ENCODE results near the gene ZSCAN25.
"Not testable (repeated sequence)": the region's sequence is repeated elsewhere in the genome, so short reads cannot be mapped to it uniquely, and the experiment has no call there.

Gene ZSCAN25

DNA sequence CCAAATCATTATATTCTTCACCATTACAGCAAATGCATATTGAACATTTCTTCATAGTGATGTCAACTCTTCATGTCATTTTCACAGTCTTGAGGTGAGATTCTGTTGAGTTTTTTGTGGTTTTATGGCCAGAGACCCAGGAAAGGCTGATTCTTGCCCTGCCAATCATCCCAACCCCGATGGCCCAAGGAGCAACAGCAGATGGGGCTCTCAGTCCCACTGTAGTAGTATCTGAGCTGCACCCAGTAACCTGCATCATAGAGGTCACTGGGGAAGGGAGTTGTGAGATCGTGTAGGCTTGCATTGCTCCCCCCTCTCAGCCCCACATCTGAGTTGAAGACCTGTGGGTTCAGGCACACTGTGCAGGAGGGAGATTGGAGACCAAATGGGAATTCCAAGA lies 26.7 kb downstream of the ZSCAN25 start:
- TF ChIP-seq, protein P1, sequence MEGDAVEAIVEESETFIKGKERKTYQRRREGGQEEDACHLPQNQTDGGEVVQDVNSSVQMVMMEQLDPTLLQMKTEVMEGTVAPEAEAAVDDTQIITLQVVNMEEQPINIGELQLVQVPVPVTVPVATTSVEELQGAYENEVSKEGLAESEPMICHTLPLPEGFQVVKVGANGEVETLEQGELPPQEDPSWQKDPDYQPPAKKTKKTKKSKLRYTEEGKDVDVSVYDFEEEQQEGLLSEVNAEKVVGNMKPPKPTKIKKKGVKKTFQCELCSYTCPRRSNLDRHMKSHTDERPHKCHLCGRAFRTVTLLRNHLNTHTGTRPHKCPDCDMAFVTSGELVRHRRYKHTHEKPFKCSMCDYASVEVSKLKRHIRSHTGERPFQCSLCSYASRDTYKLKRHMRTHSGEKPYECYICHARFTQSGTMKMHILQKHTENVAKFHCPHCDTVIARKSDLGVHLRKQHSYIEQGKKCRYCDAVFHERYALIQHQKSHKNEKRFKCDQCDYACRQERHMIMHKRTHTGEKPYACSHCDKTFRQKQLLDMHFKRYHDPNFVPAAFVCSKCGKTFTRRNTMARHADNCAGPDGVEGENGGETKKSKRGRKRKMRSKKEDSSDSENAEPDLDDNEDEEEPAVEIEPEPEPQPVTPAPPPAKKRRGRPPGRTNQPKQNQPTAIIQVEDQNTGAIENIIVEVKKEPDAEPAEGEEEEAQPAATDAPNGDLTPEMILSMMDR (IDR thresholded peaks at IDR 0.05): no peak
- Histone ChIP-seq H3K4me3 (no peak overlapping the region), H3K27ac (no peak overlapping the region)
- DNase-seq (ENCODE audit: low spot score): no peak

DNA sequence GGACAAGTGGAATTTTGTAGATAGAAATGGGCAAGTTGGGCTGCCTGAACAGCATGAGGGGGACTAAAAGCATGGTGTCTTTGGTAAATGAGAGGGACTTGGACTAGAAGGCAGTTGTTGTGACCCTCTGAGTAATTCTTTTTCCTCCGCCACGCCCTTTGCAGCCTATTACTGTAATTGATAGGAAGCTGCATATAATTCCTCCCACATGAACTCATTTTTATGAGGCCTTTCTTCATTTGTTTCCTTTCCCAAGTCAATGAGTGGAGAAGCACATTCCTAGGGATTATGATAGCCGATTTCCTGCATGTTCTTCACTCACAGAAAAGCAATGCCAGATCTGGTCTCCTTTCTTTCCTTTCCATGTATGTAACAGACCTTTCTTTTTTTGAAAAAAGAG lies 27.7 kb downstream of the ZSCAN25 start:
- no peak overlapping the region for H3K27ac ChIP-seq
- DNase-seq (ENCODE audit: low spot score): no peak
- no peak overlapping the region for H3K4me3 ChIP-seq
- TF ChIP-seq, protein P1 (IDR thresholded peaks at IDR 0.05): no peak

GRCh38 chr7:99645590-99645989 lies 28.8 kb downstream of the ZSCAN25 start:
- H3K27ac ChIP-seq: no peak overlapping the region
- DNase-seq (ENCODE audit: low spot score): no peak
- no peak overlapping the region for H3K4me3 ChIP-seq
- TF ChIP-seq, protein P1 (IDR thresholded peaks at IDR 0.05): no peak

GRCh38 chr7:99648843-99649242 lies 32.1 kb downstream of the ZSCAN25 start:
- no peak for DNase-seq (ENCODE audit: low spot score)
- Histone ChIP-seq H3K4me3 (no peak overlapping the region), H3K27ac (no peak overlapping the region)
- TF ChIP-seq, protein P1 (IDR thresholded peaks at IDR 0.05): no peak

- DNase-seq (ENCODE audit: low spot score): no peak
- TF ChIP-seq, protein P1 (IDR thresholded peaks at IDR 0.05): no peak
- Histone ChIP-seq H3K27ac (no peak overlapping the region), H3K4me3 (no peak overlapping the region)
These were observed 34.5 kb downstream of the ZSCAN25 start for GRCh38 chr7:99651290-99651689.

DNA sequence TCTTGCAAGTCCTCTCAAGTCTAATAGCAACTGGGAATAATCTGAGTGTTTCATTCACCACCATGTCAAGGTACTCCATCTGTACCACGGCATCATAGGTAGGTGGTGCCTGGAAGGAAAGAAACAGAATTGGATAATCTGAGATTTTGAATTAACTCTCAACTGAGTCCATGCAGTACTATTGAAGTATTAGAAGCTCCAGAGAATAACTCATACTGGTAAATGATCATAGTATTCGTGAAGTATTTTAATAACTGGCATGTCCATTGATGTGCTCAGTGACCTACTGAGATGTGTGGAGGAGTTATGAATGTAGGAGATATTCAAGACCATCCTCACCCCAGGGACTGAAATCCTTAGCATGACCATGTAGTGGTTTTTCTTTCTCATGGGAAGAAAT lies 35.9 kb downstream of the ZSCAN25 start:
- DNase-seq (ENCODE audit: low spot score): no peak
- H3K4me3 ChIP-seq: no peak overlapping the region
- TF ChIP-seq, protein P1 (IDR thresholded peaks at IDR 0.05): no peak
- H3K27ac ChIP-seq: no peak overlapping the region

GRCh38 chr7:99653269-99653668 lies 36.5 kb downstream of the ZSCAN25 start:
- not testable (repeated sequence) for H3K4me3 ChIP-seq; DNase-seq (ENCODE audit: low spot score); H3K27ac ChIP-seq

GRCh38 chr7:99653754-99654153 lies 37.0 kb downstream of the ZSCAN25 start:
- Histone ChIP-seq H3K4me3 (no peak overlapping the region), H3K27ac (no peak overlapping the region)
- no peak for DNase-seq (ENCODE audit: low spot score)
- TF ChIP-seq, protein P1 (IDR thresholded peaks at IDR 0.05): no peak

GRCh38 chr7:99654626-99655025 lies 37.9 kb downstream of the ZSCAN25 start:
- not testable (repeated sequence) for H3K4me3 ChIP-seq; DNase-seq (ENCODE audit: low spot score); H3K27ac ChIP-seq

GRCh38 chr7:99657879-99658278 lies 41.1 kb downstream of the ZSCAN25 start:
- not testable (repeated sequence) for H3K4me3 ChIP-seq; H3K27ac ChIP-seq; DNase-seq (ENCODE audit: low spot score)
